ENCODE results near the gene KSR2.

Gene KSR2

GRCh38 chr12:117695956-117696355, 272.8 kb downstream of the KSR2 start:
- H3K4me3 ChIP-seq (ENCODE audit: low read length): no peak overlapping the region
- no peak for TF ChIP-seq CTCF (conservative IDR thresholded peaks at IDR 0.05; ENCODE audit: low read length)
- DNase-seq (ENCODE audit: low read depth): no peak

- no peak overlapping the region for H3K4me3 ChIP-seq (ENCODE audit: low read length)
- DNase-seq (ENCODE audit: low read depth): no peak
- no peak for TF ChIP-seq CTCF (conservative IDR thresholded peaks at IDR 0.05; ENCODE audit: low read length)
Measured at GRCh38 chr12:117692512-117692911, 276.3 kb downstream of the KSR2 start.

- TF ChIP-seq CTCF (conservative IDR thresholded peaks at IDR 0.05; ENCODE audit: low read length): no peak
- DNase-seq (ENCODE audit: low read depth): no peak
- H3K4me3 ChIP-seq (ENCODE audit: low read length): no peak overlapping the region
Measured at GRCh38 chr12:117689857-117690256, 278.9 kb downstream of the KSR2 start.

- DNase-seq (ENCODE audit: low read depth): no peak
- H3K4me3 ChIP-seq (ENCODE audit: low read length): no peak overlapping the region
- no peak for TF ChIP-seq CTCF (conservative IDR thresholded peaks at IDR 0.05; ENCODE audit: low read length)
Measured at GRCh38 chr12:117688446-117688845, 280.3 kb downstream of the KSR2 start.

- DNase-seq (ENCODE audit: low read depth): peak; percentile 86
- peak overlapping the region; percentile 39 for H3K4me3 ChIP-seq (ENCODE audit: low read length)
Measured at GRCh38 chr12:117686911-117687377, 281.8 kb downstream of the KSR2 start.

GRCh38 chr12:117686210-117686609, 282.6 kb downstream of the KSR2 start:
- H3K4me3 ChIP-seq (ENCODE audit: low read length): peak overlapping the region; percentile 12
- no peak for DNase-seq (ENCODE audit: low read depth)
- no peak for TF ChIP-seq CTCF (conservative IDR thresholded peaks at IDR 0.05; ENCODE audit: low read length)

More at GRCh38 chr12:117686911-117687377, 281.8 kb downstream of the KSR2 start:
- no peak for TF ChIP-seq CTCF (conservative IDR thresholded peaks at IDR 0.05; ENCODE audit: low read length)

- peak; percentile 97 for DNase-seq (ENCODE audit: low read depth)
- H3K4me3 ChIP-seq (ENCODE audit: low read length): no peak overlapping the region; the same call in 1 of the 2 replicates
Measured at GRCh38 chr12:117685110-117685926, 283.5 kb downstream of the KSR2 start.

More at GRCh38 chr12:117685110-117685926, 283.5 kb downstream of the KSR2 start:
- no peak; the same call in 1 of the 2 replicates for TF ChIP-seq CTCF (conservative IDR thresholded peaks at IDR 0.05; ENCODE audit: low read length)
